ENCODE data around the gene SEPTIN1.
A peak's percentile ranks its signal among the peaks of the same experiment; 100 is the strongest.
"Not testable (repeated sequence)": the region's sequence is repeated elsewhere in the genome, so short reads cannot be mapped to it uniquely, and the experiment has no call there.

Gene SEPTIN1

DNA sequence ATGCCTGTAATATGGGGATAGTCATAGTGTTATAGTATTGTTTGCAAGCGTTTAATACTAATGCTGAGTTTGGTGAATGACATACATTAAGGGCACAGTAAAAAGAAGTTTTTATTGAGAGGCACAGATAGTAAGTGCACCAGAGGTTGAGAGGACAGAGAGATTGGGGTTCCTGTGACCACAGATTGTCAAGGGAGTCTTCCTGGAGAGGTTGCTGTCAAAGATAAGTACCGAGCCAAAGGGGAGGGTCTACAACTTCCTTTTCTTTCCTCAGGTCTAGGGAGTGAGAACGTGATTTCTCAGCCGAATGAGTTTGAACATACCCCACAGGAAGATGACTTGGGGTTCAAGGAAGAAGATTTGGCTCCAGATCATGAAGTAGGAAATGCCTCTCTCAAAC is 14.7 kb upstream of the SEPTIN1 start:
- CTCF ChIA-PET = interaction anchor here (1.0 to 3.7 kb wide), 2 partner anchors 11 to 21 kb away, joined by 3 to 29 read pairs; partner anchors contain the start of gene ZNF771

DNA sequence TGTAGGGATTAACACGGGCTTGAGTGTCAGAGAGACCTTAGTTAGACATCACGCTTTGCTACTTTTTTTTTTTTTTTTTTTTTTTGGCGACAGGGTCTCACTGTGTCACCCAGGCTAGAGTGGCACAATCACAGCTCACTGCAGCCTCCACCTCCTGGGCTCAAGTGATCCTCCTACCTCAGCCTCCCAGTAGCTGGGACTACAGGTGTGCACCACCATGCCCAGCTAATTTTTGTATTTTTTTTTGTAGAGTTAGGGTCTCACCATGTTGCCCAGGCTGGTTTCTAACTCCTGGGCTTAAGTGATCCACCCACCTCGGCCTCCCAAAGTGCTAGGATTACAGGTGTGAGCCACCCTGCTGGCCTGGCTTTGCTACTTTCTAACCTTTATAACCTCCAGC is 14.3 kb upstream of the SEPTIN1 start:
- CTCF ChIA-PET = interaction anchor here (1.5 to 4.8 kb wide), 6 partner anchors 10 to 218 kb away, joined by 5 to 30 read pairs (median 16); partner anchors contain the start of genes SEPTIN1 and ZNF771
- POLR2A ChIA-PET; DNase-seq (ENCODE audit: extremely low spot score): not testable (repeated sequence)

More for the DNA sequence above, 14.7 kb upstream of the SEPTIN1 start:
- no peak for DNase-seq (ENCODE audit: extremely low spot score)
- POLR2A ChIA-PET = no interaction called here
- TF ChIP-seq, protein P1, sequence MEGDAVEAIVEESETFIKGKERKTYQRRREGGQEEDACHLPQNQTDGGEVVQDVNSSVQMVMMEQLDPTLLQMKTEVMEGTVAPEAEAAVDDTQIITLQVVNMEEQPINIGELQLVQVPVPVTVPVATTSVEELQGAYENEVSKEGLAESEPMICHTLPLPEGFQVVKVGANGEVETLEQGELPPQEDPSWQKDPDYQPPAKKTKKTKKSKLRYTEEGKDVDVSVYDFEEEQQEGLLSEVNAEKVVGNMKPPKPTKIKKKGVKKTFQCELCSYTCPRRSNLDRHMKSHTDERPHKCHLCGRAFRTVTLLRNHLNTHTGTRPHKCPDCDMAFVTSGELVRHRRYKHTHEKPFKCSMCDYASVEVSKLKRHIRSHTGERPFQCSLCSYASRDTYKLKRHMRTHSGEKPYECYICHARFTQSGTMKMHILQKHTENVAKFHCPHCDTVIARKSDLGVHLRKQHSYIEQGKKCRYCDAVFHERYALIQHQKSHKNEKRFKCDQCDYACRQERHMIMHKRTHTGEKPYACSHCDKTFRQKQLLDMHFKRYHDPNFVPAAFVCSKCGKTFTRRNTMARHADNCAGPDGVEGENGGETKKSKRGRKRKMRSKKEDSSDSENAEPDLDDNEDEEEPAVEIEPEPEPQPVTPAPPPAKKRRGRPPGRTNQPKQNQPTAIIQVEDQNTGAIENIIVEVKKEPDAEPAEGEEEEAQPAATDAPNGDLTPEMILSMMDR (IDR thresholded peaks at IDR 0.05; ENCODE audit: control extremely low read depth, extremely low read depth, low read depth, missing control alignments) = no peak

DNA sequence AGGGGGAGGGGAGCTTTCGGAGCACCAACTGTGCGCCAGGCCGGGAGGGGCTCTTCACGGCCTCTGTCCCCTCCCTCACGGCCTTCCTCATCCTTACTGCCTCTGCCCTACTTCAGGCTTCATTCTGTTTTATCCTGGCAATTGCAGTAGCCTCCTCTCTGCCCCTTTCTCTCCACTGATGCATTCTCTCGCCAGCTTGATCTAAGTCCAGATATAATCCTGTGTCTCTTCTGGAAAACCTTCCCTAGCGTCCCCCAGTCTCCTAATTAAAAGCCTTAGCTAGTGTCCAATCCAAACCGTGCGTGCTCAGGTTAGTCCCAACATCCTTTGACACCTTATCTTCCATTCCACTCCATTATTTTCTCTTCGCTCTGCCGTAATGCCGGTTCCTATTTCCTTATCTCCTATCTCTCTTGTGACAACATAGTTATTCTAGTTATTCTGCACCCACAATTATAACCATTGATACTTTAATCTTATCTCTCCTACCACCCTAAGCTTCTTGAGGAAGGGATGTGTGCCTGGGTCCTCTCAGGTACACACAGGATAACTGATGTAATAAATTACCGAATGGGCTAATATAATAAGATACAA is 13.7 kb upstream of the SEPTIN1 start:
- TF ChIP-seq, protein P1 (IDR thresholded peaks at IDR 0.05; ENCODE audit: control extremely low read depth, extremely low read depth, low read depth, missing control alignments) = no peak
- ChIA-PET POLR2A (interaction anchor here (0.5 to 1.6 kb wide), 2 partner anchors 19 to 46 kb away, joined by 4 to 6 read pairs; no protein-coding TSS in a partner anchor), CTCF (interaction anchor here (1.0 to 4.8 kb wide), 11 partner anchors 10 to 219 kb away, joined by 3 to 30 read pairs (median 7); partner anchors contain the start of genes DCTPP1, ITGAL, SEPTIN1 and ZNF764)
- DNase-seq (ENCODE audit: extremely low spot score) = no peak

DNA sequence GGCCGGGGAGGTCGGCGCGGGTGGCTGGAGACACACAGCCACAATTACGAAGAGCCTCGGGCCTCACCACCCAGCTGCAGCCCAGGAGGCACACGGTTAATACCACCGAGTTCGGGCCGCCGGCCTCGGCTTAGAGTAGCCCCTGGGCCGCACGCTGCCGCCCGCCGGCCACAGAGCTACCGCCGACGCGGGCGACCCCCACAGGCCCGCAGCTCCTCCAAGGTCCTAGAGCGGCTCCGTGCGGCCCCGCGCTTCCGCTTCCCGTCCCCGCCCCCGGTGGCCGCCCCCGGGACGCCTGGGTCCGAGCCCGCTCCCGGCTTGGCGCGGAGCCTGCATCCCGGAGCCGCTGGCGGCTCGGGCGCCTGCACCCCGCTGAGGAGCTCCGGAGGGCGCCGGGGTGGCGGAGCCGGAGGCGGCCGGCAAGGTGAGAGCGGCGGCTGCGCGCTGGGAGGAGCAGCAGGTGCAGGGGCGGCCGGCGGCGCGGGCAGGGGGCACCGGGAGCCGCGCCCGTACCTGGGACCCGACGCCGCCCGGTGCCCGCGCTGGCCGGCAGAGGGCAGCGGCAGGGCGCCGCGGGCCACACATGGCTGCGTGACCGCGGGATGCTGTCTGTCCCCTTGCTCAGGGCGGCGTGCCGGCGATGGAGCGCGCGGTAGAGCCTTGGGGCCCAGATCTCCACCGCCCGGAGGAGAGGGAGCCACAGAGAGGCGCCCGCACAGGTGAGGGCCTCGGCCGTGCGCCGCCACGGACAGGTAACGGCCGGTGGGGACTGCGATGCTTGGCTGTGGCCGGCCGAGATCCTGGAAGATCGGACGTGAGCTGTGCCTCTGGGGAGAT is 13.0 kb upstream of the SEPTIN1 start, which contains the start of gene ZNF48:
Gene ZNF48 (plus strand): TSS at position 266 of the 837 bp plus-strand sequence. CDS start 375 bp downstream, at position 641.
- ChIA-PET CTCF (interaction anchor here (0.8 to 4.8 kb wide), 13 partner anchors 11 to 219 kb away, joined by 3 to 30 read pairs (median 7); partner anchors contain the start of genes DCTPP1, ITGAL, SEPTIN1 and ZNF747), POLR2A (interaction anchor here (0.5 to 1.6 kb wide), 3 partner anchors 18 to 46 kb away, joined by 3 to 6 read pairs (median 4); no protein-coding TSS in a partner anchor)
- TF ChIP-seq, protein P1 (IDR thresholded peaks at IDR 0.05; ENCODE audit: control extremely low read depth, extremely low read depth, low read depth, missing control alignments) = peak; percentile 62
- peak; percentile 81 for DNase-seq (ENCODE audit: extremely low spot score)

DNA sequence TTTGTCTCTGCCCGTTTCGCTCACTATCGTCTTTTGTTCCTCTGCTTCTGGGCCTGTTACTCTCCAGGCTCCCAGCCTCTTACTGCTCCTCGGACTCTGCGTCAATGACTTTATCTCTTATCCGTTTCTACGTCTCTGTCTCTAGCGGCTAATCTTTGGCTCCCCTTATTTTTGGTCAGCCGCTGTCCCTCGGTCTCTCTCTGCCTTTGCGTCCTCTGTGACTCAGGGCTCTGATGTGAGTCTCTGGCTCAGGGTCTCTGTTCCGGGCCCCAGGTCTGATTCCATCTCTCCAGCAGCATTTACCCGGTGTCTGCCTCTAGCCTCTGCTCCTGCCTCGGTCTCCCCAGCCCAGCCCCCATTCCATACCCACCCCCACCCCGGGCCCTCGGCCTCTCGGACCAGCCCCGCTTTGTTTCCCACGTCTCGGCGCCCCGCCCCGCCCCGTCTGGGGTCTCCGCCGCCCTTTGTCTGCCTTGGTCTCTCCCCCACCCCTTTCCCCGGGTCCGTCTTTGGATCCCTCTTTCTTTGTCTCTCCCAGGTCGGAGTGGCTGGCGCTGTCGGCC is 12.3 kb upstream of the SEPTIN1 start:
- CTCF ChIA-PET = interaction anchor here (0.8 to 4.8 kb wide), 11 partner anchors 12 to 220 kb away, joined by 3 to 30 read pairs (median 7); partner anchors contain the start of genes DCTPP1, SEPTIN1, ZNF747 and ZNF764
- POLR2A ChIA-PET = interaction anchor here (0.6 to 1.6 kb wide), 2 partner anchors 17 to 38 kb away, joined by 3 to 4 read pairs; no protein-coding TSS in a partner anchor
- DNase-seq (ENCODE audit: extremely low spot score) = no peak
- TF ChIP-seq, protein P1 (IDR thresholded peaks at IDR 0.05; ENCODE audit: control extremely low read depth, extremely low read depth, low read depth, missing control alignments) = no peak

DNA sequence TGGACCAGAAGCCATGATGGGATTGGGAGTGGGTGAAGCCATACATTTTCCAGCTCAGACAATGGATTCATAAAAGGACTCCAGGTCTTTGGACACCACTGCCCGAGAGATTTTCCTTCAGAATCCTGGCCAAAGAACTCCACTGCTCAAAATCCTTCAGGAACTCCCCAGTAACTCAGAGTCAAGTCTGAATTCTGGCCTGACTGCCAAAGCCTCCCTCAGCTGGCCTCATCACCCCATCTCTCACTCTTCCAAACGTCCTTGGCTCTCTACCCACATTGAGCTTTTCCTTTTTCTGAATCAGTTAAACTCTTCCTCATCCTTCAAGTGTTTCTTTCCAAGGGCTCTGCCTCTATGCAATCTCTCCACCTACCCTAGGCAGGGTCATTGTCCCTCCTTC is 1.2 kb upstream of the SEPTIN1 start:
- no peak for DNase-seq (ENCODE audit: extremely low spot score)
- CTCF ChIA-PET = interaction anchor here (0.7 to 4.7 kb wide), 5 partner anchors 9 to 246 kb away, joined by 3 to 23 read pairs (median 12); partner anchors contain the start of gene ZNF48
- TF ChIP-seq, protein P1 (IDR thresholded peaks at IDR 0.05; ENCODE audit: control extremely low read depth, extremely low read depth, low read depth, missing control alignments) = no peak
- POLR2A ChIA-PET = interaction anchor here (0.5 to 1.3 kb wide), 2 partner anchors 26 to 298 kb away, joined by 4 read pairs; no protein-coding TSS in a partner anchor
